CD4-positive, alpha-beta T cell treated with Interleukin-6 for 4 hours (primary cell): ENCODE results near the gene SCN10A.
A peak's percentile ranks its signal among the peaks of the same experiment; 100 is the strongest.

ENCODE experiments used
- DNase-seq: peaks from one replicate; pipeline ENCODE4 v3.0.0-alpha.2; 2020; ENCODE audit warnings: mixed read lengths

SCN10A gene

GRCh38 chr3:38816026-38816425 lies at the start of gene SCN10A:
Gene SCN10A, minus strand, starts transcription at chr3:38816217. Its CDS starts 22,207 bp downstream, at chr3:38794010.
- DNase-seq: no peak

DNA sequence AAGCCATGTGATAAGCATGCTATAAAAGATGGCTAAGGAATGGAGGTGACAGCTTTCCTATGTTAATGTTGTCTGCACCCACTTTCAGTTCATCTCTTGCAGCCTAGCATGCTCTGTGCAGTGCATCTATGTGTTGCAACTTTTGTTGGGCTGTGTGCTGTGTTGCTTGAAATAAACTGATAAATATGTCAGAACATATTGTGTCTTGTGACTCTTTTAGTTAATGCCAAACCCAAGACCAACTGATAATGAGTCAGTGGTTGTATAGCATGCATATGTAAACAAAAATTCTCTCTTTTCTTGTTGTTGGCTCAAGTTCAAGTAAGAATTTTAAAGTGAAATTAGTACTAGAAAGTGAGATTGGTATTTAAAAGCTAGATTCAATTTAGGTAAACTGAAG lies 37.0 kb upstream of the SCN10A start:
- no peak for DNase-seq

- DNase-seq: no peak
Observed at GRCh38 chr3:38843898-38844297, 27.9 kb upstream of the SCN10A start.

GRCh38 chr3:38842266-38842965 lies 26.4 kb upstream of the SCN10A start:
- DNase-seq: no peak

DNA sequence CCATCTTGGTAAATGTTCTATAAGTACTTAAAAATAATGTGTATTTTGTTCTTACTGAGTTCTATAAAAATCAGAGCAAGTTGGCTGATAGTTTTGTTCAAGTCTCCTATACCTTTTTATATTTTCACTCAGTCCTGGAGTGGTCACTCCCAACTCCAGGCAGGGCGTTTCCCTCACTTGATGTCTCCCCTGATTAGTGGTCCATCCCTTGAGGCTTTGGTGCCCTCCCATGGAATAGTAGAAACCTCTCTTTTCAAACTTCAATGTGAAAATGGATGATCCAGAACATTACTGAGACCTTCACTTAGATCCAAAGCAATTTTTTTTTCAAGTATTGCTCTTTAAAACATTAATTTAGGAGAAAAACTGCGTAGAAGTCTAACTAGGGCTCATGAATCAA lies 25.0 kb upstream of the SCN10A start:
- no peak for DNase-seq

GRCh38 chr3:38837358-38837757 lies 21.3 kb upstream of the SCN10A start:
- DNase-seq: no peak

- no peak for DNase-seq
Observed at GRCh38 chr3:38836561-38836960, 20.5 kb upstream of the SCN10A start.

DNA sequence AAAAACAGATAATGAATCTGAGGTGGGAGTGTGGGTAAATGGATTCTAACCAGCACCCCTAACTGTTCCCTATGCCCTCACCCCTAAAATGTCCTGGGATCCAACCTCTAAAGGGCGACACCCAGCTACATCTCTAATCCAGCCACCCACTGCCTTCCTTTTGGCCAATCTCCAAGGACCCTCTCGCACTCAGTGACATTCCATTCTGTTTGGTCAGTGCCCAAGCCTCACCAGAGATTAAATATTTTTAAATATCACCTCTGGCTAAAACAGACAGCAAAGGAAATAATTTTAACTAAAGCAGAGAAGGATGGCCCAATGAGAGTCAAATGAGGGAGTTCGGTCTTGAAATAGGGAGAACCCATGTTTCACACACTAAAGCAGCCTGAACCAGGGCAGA lies 19.9 kb upstream of the SCN10A start:
- no peak for DNase-seq

DNA sequence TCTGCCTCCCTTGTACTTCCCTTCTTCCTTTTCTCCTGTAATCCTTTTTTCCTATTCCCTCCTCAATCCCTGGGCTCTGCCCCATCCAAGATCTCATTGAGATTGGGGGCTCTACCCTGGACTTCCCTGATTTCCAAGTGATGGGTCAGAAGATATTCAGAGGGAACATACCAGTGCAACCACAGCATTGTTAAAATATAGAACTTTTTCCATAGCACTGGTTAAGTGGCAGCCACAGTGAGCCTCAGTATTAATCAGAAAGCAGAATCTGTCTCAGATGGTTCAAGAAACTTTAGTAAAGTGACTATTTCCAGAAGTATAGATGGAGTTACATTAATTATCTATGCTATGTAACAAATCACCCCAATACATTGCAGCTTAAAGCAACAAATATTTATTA lies 18.7 kb upstream of the SCN10A start:
- no peak for DNase-seq

DNA sequence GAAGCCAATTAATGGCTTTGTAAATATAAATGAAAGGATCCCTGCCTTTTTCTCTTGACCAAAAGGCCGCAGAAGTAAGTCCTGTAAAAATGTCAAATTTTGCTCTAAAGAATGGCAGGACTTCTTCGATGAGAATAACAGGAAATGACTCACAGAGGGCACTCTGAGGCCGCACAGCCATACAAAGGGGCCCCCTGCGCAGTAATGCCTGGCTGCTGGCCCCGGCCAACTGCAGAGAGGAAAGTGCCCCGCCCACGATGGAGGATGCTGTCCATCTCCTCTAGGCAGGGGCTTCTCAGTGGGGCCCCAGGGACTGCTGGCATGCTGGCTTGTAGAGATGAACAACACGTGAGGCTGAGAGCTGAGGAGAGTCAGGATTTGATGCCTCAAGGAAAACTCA lies 18.1 kb upstream of the SCN10A start:
- peak; percentile 8 for DNase-seq

GRCh38 chr3:38829404-38829803 lies 13.4 kb upstream of the SCN10A start:
- DNase-seq: no peak

GRCh38 chr3:38828681-38829080 lies 12.7 kb upstream of the SCN10A start:
- DNase-seq: no peak

GRCh38 chr3:38827791-38828190 lies 11.8 kb upstream of the SCN10A start:
- no peak for DNase-seq

GRCh38 chr3:38826001-38826400 lies 10.0 kb upstream of the SCN10A start:
- no peak for DNase-seq

- DNase-seq: no peak
Observed at GRCh38 chr3:38824349-38824748, 8.3 kb upstream of the SCN10A start.

- DNase-seq: no peak
Observed at GRCh38 chr3:38823722-38824121, 7.7 kb upstream of the SCN10A start.

- no peak for DNase-seq
Observed at GRCh38 chr3:38823186-38823585, 7.2 kb upstream of the SCN10A start.

- DNase-seq: no peak
Observed at GRCh38 chr3:38811822-38812221, 4.2 kb downstream of the SCN10A start.

DNA sequence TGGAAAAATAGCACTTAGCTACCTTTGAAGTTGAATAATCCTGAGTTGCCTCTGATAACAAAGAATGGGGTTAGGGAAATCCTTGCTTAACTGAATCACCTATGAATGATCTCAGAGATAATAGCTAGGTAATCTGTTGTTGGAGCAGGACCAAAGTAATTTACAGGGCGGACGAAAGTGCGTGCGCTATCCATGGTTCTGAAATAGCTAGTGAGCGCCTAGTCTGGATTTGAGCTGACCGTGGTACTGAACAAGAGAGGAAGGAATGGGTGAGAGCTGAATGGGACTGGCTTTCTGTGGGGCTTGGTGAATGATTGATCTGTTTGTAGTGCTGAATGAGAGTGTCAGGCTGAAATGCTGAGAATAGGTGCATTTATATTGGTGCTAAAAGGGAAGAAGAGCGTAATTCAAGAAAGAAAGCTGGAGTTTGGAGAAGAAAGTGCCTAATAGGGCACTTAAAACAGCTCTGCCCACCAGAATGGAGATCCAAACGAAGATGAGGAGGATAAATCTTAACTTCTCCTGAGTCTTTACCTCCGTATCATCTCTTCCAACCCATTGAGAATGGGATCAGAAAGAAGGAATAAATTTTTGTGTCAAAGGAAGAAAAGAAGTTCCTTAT lies 10.1 kb downstream of the SCN10A start:
- peak; percentile 2 for DNase-seq

- DNase-seq: no peak
Observed at GRCh38 chr3:38805004-38805403, 11.0 kb downstream of the SCN10A start.

DNA sequence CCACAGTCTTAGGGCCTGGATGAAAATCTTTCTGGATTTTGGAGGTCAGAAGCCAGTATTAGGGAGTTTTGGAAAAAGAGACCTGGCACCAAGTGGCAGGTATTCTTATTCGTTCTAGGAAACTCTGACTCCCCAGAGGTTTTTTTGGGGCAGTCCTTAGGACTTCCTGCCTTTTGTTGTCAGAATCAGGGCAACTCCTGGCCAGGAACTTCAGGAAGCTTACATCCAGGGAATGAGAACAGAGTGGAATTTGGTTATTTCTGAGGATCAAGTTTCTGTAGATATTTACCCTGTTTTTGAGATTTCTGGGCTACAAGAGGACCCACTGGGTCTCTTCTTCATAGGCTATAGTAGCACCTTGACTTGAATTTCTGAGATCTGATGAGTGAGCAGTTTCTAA lies 15.5 kb downstream of the SCN10A start:
- no peak for DNase-seq

DNA sequence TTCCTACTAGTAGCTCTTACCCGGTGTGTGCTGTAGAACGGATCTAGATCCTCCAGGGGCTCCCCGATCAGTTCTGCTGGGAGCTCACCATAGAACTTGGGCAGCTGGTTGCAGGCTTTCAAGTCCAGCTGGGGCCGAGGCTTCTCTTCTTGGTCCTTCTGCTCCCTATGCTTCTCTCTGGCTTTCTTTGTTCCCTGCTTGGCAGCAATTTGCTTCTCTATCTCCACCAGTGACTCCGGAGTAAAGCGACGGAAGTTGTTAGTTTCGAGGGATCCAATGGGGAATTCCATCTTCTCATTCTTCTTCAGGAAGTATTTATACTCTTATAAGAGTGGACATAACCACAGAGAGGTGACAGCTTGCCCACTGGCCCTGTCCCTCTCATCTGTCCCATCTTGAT lies 22.3 kb downstream of the SCN10A start:
- DNase-seq: no peak

GRCh38 chr3:38792983-38793382 lies 23.0 kb downstream of the SCN10A start:
- DNase-seq: no peak

- DNase-seq: no peak
Observed at GRCh38 chr3:38782148-38782547, 33.9 kb downstream of the SCN10A start.

DNA sequence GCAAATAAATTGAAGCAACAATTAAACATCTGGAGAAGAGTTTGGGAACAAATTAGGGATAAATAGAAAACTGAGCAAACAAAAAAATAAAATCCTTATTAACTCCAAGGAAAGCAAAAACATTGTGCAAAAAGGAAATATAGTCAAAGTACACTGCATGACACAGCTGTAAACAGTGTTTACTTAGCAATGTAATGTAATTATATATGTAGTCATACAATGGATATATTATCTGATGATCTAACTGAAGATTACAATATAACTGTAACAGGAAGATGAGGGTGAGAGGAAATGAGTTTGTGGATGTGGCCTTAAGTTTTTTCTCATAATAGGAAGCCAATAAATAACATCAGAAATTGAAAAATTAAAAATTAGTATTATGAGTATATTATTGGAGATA lies 42.5 kb downstream of the SCN10A start:
- no peak for DNase-seq
